Adrenal gland (tissue), 12 donors: ENCODE results near the gene DCDC2. TPM values are rescaled to one million over a fixed set of nuclear protein-coding genes. Genes with fewer than 3 reads are reported as not detected.

Experiments
- DNase-seq, 7 donors: peaks; one replicate each; pipeline ENCODE4 v3.0.0-alpha.2; 2019 to 2020
- H3K27ac ChIP-seq, 5 donors: fragments of 200-600 bp; sonication (generic) in 4 of 5; 1 replicate in 3 of 5; 2 replicates in 2 of 5; pipeline versions ENCODE4 v1.5.1 to v1.8.0; 2016 to 2020; ENCODE audit warnings: mild to moderate bottlenecking in 1 of 5
- H3K27me3 ChIP-seq: fragments of 200-600 bp; 2 replicates; pipeline ENCODE4 v1.8.0; 2021
- H3K36me3 ChIP-seq, 2 donors: fragments of 200-600 bp; replicated peaks in 1 of 2; 1 replicate in 1 of 2; 2 replicates in 1 of 2; pipeline versions ENCODE4 v1.5.1 to v1.8.0; 2018 to 2022
- H3K4me1 ChIP-seq, 2 donors: fragments of 200-600 bp; replicated peaks in 1 of 2; 1 replicate in 1 of 2; 2 replicates in 1 of 2; pipeline versions ENCODE4 v1.5.1 to v1.8.0; 2018 to 2021
- H3K4me3 ChIP-seq, 4 donors: fragments of 200-600 bp; sonication (generic) in 3 of 4; one replicate each; pipeline ENCODE4 v1.5.1; 2016 to 2018
- H3K9me3 ChIP-seq, 3 donors: fragments of 200-600 bp; sonication (generic) in 1 of 3; replicated peaks in 1 of 3; 1 replicate in 2 of 3; 2 replicates in 1 of 3; pipeline versions ENCODE4 v1.5.1 to v1.8.0; 2016 to 2021
- CTCF ChIP-seq, 6 experiments: fragments of 450-650 bp in 4 of 6; fragments of 200-600 bp in 2 of 6; sonication (generic) in 1 of 6; IDR thresholded peaks; 1 replicate in 5 of 6; 2 replicates in 1 of 6; pipeline versions ENCODE4 v1.5.1 to v1.8.0; 2016 to 2021; ENCODE audit warnings: antibody characterized with exemption in 6 of 6, mild to moderate bottlenecking in 2 of 6, moderate library complexity in 1 of 6
- POLR2A ChIP-seq, 2 donors: fragments of 450-650 bp; IDR thresholded peaks; one replicate each; pipeline ENCODE4 v1.6.1; 2017; ENCODE audit warnings: antibody characterized with exemption in 2 of 2, mild to moderate bottlenecking in 2 of 2, moderate library complexity in 1 of 2
- WGBS, 4 donors: extraction: QIAGEN DNeasy Blood & Tissue Kit in 2 of 4; methylation state at CpG; one replicate each; pipeline versions ENCODE4 v1.1.5 to v1.1.7; 2013 to 2017; 5-methylcytosine and 5-hydroxymethylcytosine counted together
- intact Hi-C, 2 donors: fragments of 100-400 bp; cut with DNase I; formaldehyde crosslinking; loops; one replicate each; pipeline versions ENCODE4 v1.14.1 to v1.15.0; 2022 to 2023
- polyA plus RNA-seq, 3 donors: library from polyadenylated mRNA; stranded (reverse); fragments of 200-250 nt in 2 of 3; fragments of 350-450 nt in 1 of 3; fragmentation: Illumina TruSeq in 1 of 3; extraction: RNeasy Lipid Tissue Mini Kit (QIAGEN cat#74804) in 1 of 3; gene quantifications; one replicate each; pipeline ENCODE4 v1.2.3, GENCODE V29; 2013 to 2014
- total RNA-seq, 9 donors: library from RNA; depleted of rRNA in 4 of 9; stranded (reverse); fragments of >200 nt in 4 of 9; fragments of 120-200 nt in 1 of 9; fragmentation: NEBNext Ultra II Directional in 1 of 9; extraction: Animal tissue kit (Norgen Biotek cat#: 25700) in 1 of 9; gene quantifications; one replicate each; pipeline versions ENCODE4 v1.1.0 to v1.2.4, GENCODE V29; 2013 to 2023
- donor health status: healthy with polysubstance abuse.
- donor health status: Bipolar disorder and iron deficiency.
- donor health status: DM: yes; HTN: yes; CAD: no.
- donor health status: DM: no; HTN: no; CAD: no.
- donor health status: DM: no; HTN: no; CAD: no.
- donor health status: DM: yes; HTN: yes; CAD: no.

The DCDC2 gene
- total and polyA plus RNA-seq, 12 donors: 0.06 to 3.6 (median 1.0) TPM

- intact Hi-C loops: no loop called here
- H3K36me3 ChIP-seq: no peaks in the 10 kb centered on the region
- H3K4me1 ChIP-seq: no peaks in the 10 kb centered on the region
- H3K27me3 ChIP-seq: no peaks in the 10 kb centered on the region
- H3K9me3 ChIP-seq: no peaks in the 10 kb centered on the region
- H3K27ac ChIP-seq: no peak overlapping the region
- DNase-seq: no peak
- TF ChIP-seq POLR2A (IDR thresholded peaks at IDR 0.05): no peak
- no peak for TF ChIP-seq CTCF (IDR thresholded peaks at IDR 0.05)
- WGBS, 4 donors: 41 to 59% (median 50%) methylated on average over 2 of the region's 2 CpGs
- no peak overlapping the region for H3K4me3 ChIP-seq
These were observed 218.2 kb downstream of the DCDC2 start for GRCh38 chr6:24139639-24140038.

- Histone ChIP-seq H3K27me3 (no peaks in the 10 kb centered on the region), H3K9me3 (no peaks in the 10 kb centered on the region), H3K36me3 (no peaks in the 10 kb centered on the region), H3K4me1 (no peaks in the 10 kb centered on the region), H3K27ac (no peak overlapping the region), H3K4me3 (no peak overlapping the region)
- intact Hi-C loops: no loop called here
- no peak for DNase-seq
- 58 to 73% (median 68%) methylated on average over 2 of the region's 2 CpGs for WGBS, 4 donors
- TF ChIP-seq POLR2A (IDR thresholded peaks at IDR 0.05): no peak
- no peak for TF ChIP-seq CTCF (IDR thresholded peaks at IDR 0.05)
These were observed 218.8 kb downstream of the DCDC2 start for GRCh38 chr6:24139080-24139479.

GRCh38 chr6:24131751-24132150 is 226.1 kb downstream of the DCDC2 start:
- TF ChIP-seq CTCF (IDR thresholded peaks at IDR 0.05): no peak
- TF ChIP-seq POLR2A (IDR thresholded peaks at IDR 0.05): no peak
- WGBS, 4 donors: 53 to 70% (median 60%) methylated on average over 2 of the region's 2 CpGs
- Histone ChIP-seq H3K9me3 (no peaks in the 10 kb centered on the region), H3K4me3 (no peak overlapping the region), H3K27ac (no peak overlapping the region), H3K36me3 (no peaks in the 10 kb centered on the region), H3K27me3 (no peaks in the 10 kb centered on the region), H3K4me1 (no peaks in the 10 kb centered on the region)
- no peak for DNase-seq
- intact Hi-C loops: no loop called here

- Histone ChIP-seq H3K4me3 (no peak overlapping the region), H3K27ac (no peak overlapping the region), H3K36me3 (no peaks in the 10 kb centered on the region), H3K27me3 (no peaks in the 10 kb centered on the region), H3K4me1 (no peaks in the 10 kb centered on the region), H3K9me3 (no peaks in the 10 kb centered on the region)
- intact Hi-C loops: no loop called here
- no peak for DNase-seq
- WGBS, 4 donors: 54 to 70% (median 60%) methylated on average over 2 of the region's 2 CpGs
- TF ChIP-seq CTCF (IDR thresholded peaks at IDR 0.05) (no peak), POLR2A (IDR thresholded peaks at IDR 0.05) (no peak)
These were observed 230.5 kb downstream of the DCDC2 start for GRCh38 chr6:24127316-24127715.
